IMR-90 (cell line): ENCODE measurements around the gene FNBP1. TPM values are rescaled to one million over a fixed set of nuclear protein-coding genes. Genes with fewer than 3 reads are reported as not detected.

Source experiments
- ATAC-seq: fragments of 200-7000 bp; cut with Tn5 transposase; 2 replicates; pipeline ENCODE4 v1.9.1; 2020; ENCODE audit warnings: low read depth, mild to moderate bottlenecking, moderate library complexity
- BruUV-seq: library from RNA; stranded (reverse); fragments of 400-500 nt; replicated peaks from 2 replicates; lab custom pipeline; 2021; lab: Mats Ljungman, UMichigan
- CTCF ChIA-PET: fragments of 300-600 bp; formaldehyde crosslinking; extraction: SDS; loops from one replicate; lab custom pipeline; 2021; ENCODE audit warnings: antibody characterized with exemption; lab: Yijun Ruan, JAX
- POLR2A ChIA-PET: fragments of 300-600 bp; sonication (Branson Sonifier 250); formaldehyde crosslinking; loops from one replicate; lab custom pipeline; 2022; ENCODE audit warnings: antibody characterized with exemption; ENCODE audit not compliant: unreplicated experiment; lab: Charles Lee
- DNase-seq: peaks from one replicate; pipeline ENCODE4 v3.0.0; 2013
- H2AFZ ChIP-seq: replicated peaks from 2 replicates; pipeline ENCODE3; 2013; ENCODE audit warnings: low read length, mild to moderate bottlenecking; ENCODE audit not compliant: poor library complexity
- H2AK5ac ChIP-seq: 2 replicates; pipeline ENCODE4 v1.6.1; 2013; ENCODE audit warnings: low read depth, low read length, inconsistent platforms
- H2AK9ac ChIP-seq: replicated peaks from 2 replicates; pipeline ENCODE3; 2013; ENCODE audit warnings: mild to moderate bottlenecking, low read depth, low read length, moderate library complexity; ENCODE audit not compliant: poor library complexity
- H2BK120ac ChIP-seq: 2 replicates; pipeline ENCODE4 v1.6.1; 2013; ENCODE audit warnings: low read depth, low read length, inconsistent platforms
- H2BK15ac ChIP-seq: 3 replicates; pipeline ENCODE4 v1.6.1; 2013; ENCODE audit warnings: low read depth, low read length, inconsistent platforms
- H2BK20ac ChIP-seq: 2 replicates; pipeline ENCODE4 v1.6.1; 2013; ENCODE audit warnings: low read depth, mild to moderate bottlenecking, inconsistent platforms, low read length, moderate library complexity
- H2BK5ac ChIP-seq: 2 replicates; pipeline ENCODE4 v1.6.1; 2013; ENCODE audit warnings: mild to moderate bottlenecking, low read depth, low read length, inconsistent platforms; ENCODE audit not compliant: poor library complexity, severe bottlenecking
- H3K14ac ChIP-seq: replicated peaks from 2 replicates; pipeline ENCODE4 v1.6.1; 2013; ENCODE audit warnings: low read depth, low read length, inconsistent platforms
- H3K18ac ChIP-seq: 2 replicates; pipeline ENCODE4 v1.6.1; 2013; ENCODE audit warnings: low read depth, low read length, control low read depth
- H3K23ac ChIP-seq: 2 replicates; pipeline ENCODE4 v1.6.1; 2013; ENCODE audit warnings: low read depth, low read length, inconsistent platforms
- H3K27ac ChIP-seq: 2 replicates; pipeline ENCODE4 v1.5.1; 2013; ENCODE audit warnings: mild to moderate bottlenecking, control low read depth, low read length; ENCODE audit not compliant: insufficient read depth
- H3K27me3 ChIP-seq: 2 replicates; pipeline ENCODE4 v1.6.1; 2013; ENCODE audit warnings: low read length; ENCODE audit not compliant: control insufficient read depth, insufficient read depth
- H3K36me3 ChIP-seq: 2 replicates; pipeline ENCODE4 v1.6.1; 2013; ENCODE audit warnings: low read length, mixed read lengths; ENCODE audit not compliant: control insufficient read depth, insufficient read depth
- H3K4ac ChIP-seq: 2 replicates; pipeline ENCODE4 v1.6.1; 2013; ENCODE audit warnings: low read depth, low read length, inconsistent platforms
- H3K4me1 ChIP-seq: 2 replicates; pipeline ENCODE4 v1.6.1; 2013; ENCODE audit warnings: low read length, mixed read lengths; ENCODE audit not compliant: control insufficient read depth, insufficient read depth
- H3K4me2 ChIP-seq: 2 replicates; pipeline ENCODE4 v1.6.1; 2013; ENCODE audit warnings: low read depth, mild to moderate bottlenecking, control low read depth, low read length, moderate library complexity
- H3K4me3 ChIP-seq: 2 replicates; pipeline ENCODE4 v1.5.1; 2013; ENCODE audit warnings: low read depth, mild to moderate bottlenecking, control low read depth, low read length, moderate library complexity; ENCODE audit not compliant: insufficient read depth
- H3K56ac ChIP-seq: 2 replicates; pipeline ENCODE4 v1.6.1; 2013; ENCODE audit warnings: low read length, inconsistent platforms; ENCODE audit not compliant: insufficient read depth; ENCODE audit errors: extremely low read depth
- H3K79me1 ChIP-seq, 2 experiments: 2 replicates each; pipeline ENCODE4 v1.6.1; 2013; ENCODE audit warnings: low read length in 2 of 2, inconsistent platforms in 1 of 2, low read depth in 1 of 2
- H3K9ac ChIP-seq: 2 replicates; pipeline ENCODE4 v1.6.1; 2013; ENCODE audit warnings: low read depth, low read length, control low read depth
- H3K9me1 ChIP-seq: 2 replicates; pipeline ENCODE4 v1.6.1; 2013; ENCODE audit warnings: low read length, inconsistent platforms; ENCODE audit not compliant: insufficient read depth
- H3K9me3 ChIP-seq: 2 replicates; pipeline ENCODE4 v1.6.1; 2013; ENCODE audit warnings: low read length; ENCODE audit not compliant: control insufficient read depth, insufficient read depth
- H4K20me1 ChIP-seq: 2 replicates; pipeline ENCODE4 v1.6.1; 2013; ENCODE audit warnings: low read length, inconsistent platforms; ENCODE audit not compliant: insufficient read depth
- H4K5ac ChIP-seq: 2 replicates; pipeline ENCODE4 v1.6.1; 2013; ENCODE audit warnings: mild to moderate bottlenecking, low read depth, low read length, control low read depth
- H4K8ac ChIP-seq, 2 experiments: 2 replicates each; pipeline ENCODE4 v1.6.1; 2013; ENCODE audit warnings: low read depth in 2 of 2, low read length in 2 of 2, control low read depth in 1 of 2, inconsistent platforms in 1 of 2
- H4K91ac ChIP-seq: 2 replicates; pipeline ENCODE4 v1.6.1; 2013; ENCODE audit warnings: low read depth, low read length, inconsistent platforms; ENCODE audit not compliant: insufficient read depth
- BHLHE40 ChIP-seq: fragments of 150-350 bp; IDR thresholded peaks from 2 replicates; pipeline ENCODE4 v1.6.1; 2016; ENCODE audit warnings: mild to moderate bottlenecking, low read depth, low read length
- CEBPB ChIP-seq: IDR thresholded peaks from 2 replicates; pipeline ENCODE4 v1.6.1; 2012; ENCODE audit warnings: low read depth, low read length, improper control_type of control experiment
- FOS ChIP-seq: fragments of 150-350 bp; IDR thresholded peaks from 2 replicates; pipeline ENCODE4 v1.6.1; 2016; ENCODE audit warnings: low read depth, low read length
- MAZ ChIP-seq: IDR thresholded peaks from 2 replicates; pipeline ENCODE4 v1.6.1; 2012; ENCODE audit warnings: low read depth, mild to moderate bottlenecking, low read length, improper control_type of control experiment, moderate library complexity, borderline replicate concordance
- MXI1 ChIP-seq: IDR thresholded peaks from 2 replicates; pipeline ENCODE4 v1.6.1; 2012; ENCODE audit warnings: low read depth, mild to moderate bottlenecking, low read length, moderate library complexity, borderline replicate concordance
- NFE2L2 ChIP-seq: fragments of 150-350 bp; IDR thresholded peaks from 2 replicates; pipeline ENCODE4 v1.6.1; 2016; ENCODE audit warnings: low read depth, mild to moderate bottlenecking, low read length
- POLR2A ChIP-seq: IDR thresholded peaks from 2 replicates; pipeline ENCODE4 v1.6.1; 2012; ENCODE audit warnings: mild to moderate bottlenecking, low read depth, low read length
- RAD21 ChIP-seq: IDR thresholded peaks from 2 replicates; pipeline ENCODE4 v1.6.1; 2012; ENCODE audit warnings: low read length, improper control_type of control experiment
- RCOR1 ChIP-seq: IDR thresholded peaks from 2 replicates; pipeline ENCODE4 v1.6.1; 2012; ENCODE audit warnings: mild to moderate bottlenecking, low read length, improper control_type of control experiment; ENCODE audit not compliant: insufficient replicate concordance
- SMC3 ChIP-seq: fragments of 150-350 bp; IDR thresholded peaks from 2 replicates; pipeline ENCODE4 v1.6.1; 2016; ENCODE audit warnings: low read depth, mild to moderate bottlenecking, antibody characterized with exemption, low read length, moderate library complexity
- WGBS, 2 experiments: methylation state at CpG; one replicate each; pipeline versions ENCODE4 v1.1.5 to v1.1.7; 2013; ENCODE audit warnings: missing lambda C conversion rate in 2 of 2; ENCODE audit not compliant: insufficient read length in 1 of 2; ENCODE audit errors: extremely low coverage in 2 of 2; 5-methylcytosine and 5-hydroxymethylcytosine counted together
- dilution Hi-C: fragments of 300-500 bp; cut with HindIII; formaldehyde crosslinking; loops from one replicate; pipeline ENCODE4 v1.14.3; 2018; ENCODE audit warnings: low sequenced_read_pairs; ENCODE audit not compliant: unreplicated experiment
- in situ Hi-C: fragments of 300-500 bp; cut with MboI; formaldehyde crosslinking; loops from 3 replicates; pipeline ENCODE4 v1.14.3; 2019; ENCODE audit warnings: low sequenced_read_pairs, inconsistent platforms, mixed read lengths
- intact Hi-C: fragments of 100-400 bp; cut with micrococcal nuclease; formaldehyde crosslinking; loops from 2 replicates; pipeline ENCODE4 v1.10.0; 2022
- polyA plus RNA-seq, 3 experiments: library from polyadenylated mRNA; depleted of rRNA; stranded (reverse); fragments of >200 nt; gene quantifications; 2 replicates each; pipeline ENCODE4 v1.2.3, GENCODE V29; 2012; ENCODE audit warnings: low replicate concordance in 1 of 3
- total RNA-seq: library from RNA; depleted of rRNA; stranded (reverse); fragments of >200 nt; gene quantifications from 2 replicates; pipeline ENCODE4 v1.2.3, GENCODE V29; 2012
- TF ChIP-seq, protein P1 (sequence below): conservative IDR thresholded peaks from 2 replicates; pipeline ENCODE4 v1.5.1; 2012; ENCODE audit warnings: mild to moderate bottlenecking, low read depth, low read length, improper control_type of control experiment
- TF ChIP-seq, protein P2 (sequence below): fragments of 150-350 bp; IDR thresholded peaks from 2 replicates; pipeline ENCODE4 v1.6.1; 2016; ENCODE audit warnings: low read depth, mild to moderate bottlenecking, low read length, moderate library complexity, borderline replicate concordance
- TF ChIP-seq, protein P3 (sequence below): fragments of 150-350 bp; IDR thresholded peaks from 2 replicates; pipeline ENCODE4 v1.6.1; 2017; ENCODE audit warnings: mild to moderate bottlenecking, antibody characterized with exemption, low read length, low read depth

Gene FNBP1
- total and polyA plus RNA-seq, 2 of the 4 experiments (the other 2 are of a cell fraction) = 10.3 to 15.4 TPM

DNA sequence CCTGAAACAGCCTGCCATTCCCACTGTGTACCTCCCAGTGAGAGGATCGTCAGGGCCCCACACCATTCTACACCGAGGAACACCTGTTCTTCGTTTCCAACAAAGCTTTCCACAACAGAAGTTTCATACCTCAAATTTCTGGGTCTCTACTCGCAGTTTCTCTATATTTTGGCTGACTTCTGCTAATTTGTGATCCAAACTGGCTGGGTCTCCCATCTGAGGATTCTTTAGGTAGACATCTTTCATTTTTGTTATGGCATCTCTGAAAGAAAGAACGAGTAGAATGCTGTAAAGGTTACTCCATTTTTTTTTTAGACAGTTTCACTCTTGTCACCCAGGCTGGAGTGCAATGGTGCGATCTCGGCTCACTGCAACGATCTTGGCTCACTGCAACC is 140.3 kb downstream of the FNBP1 start:
- Histone ChIP-seq H2AK5ac (no peak overlapping the region), H3K4ac (no peak overlapping the region), H2AFZ (no peak overlapping the region), H4K5ac (no peak overlapping the region), H2BK20ac (no peak overlapping the region), H4K8ac (no peak overlapping the region), H4K91ac (no peak overlapping the region), H3K9me3 (no peaks in the 10 kb centered on the region), H3K9ac (no peak overlapping the region), H2BK15ac (no peak overlapping the region), H3K9me1 (peaks cover 6% of the 10 kb centered on the region; the same call in 1 of the 2 replicates), H3K27me3 (no peaks in the 10 kb centered on the region), H3K56ac (no peak overlapping the region), H2BK120ac (no peak overlapping the region), H2BK5ac (no peak overlapping the region), H3K36me3 (peaks cover 29% of the 10 kb centered on the region), H3K4me1 (no peaks in the 10 kb centered on the region), H3K79me1 (no peaks in the 10 kb centered on the region), H3K4me2 (no peak overlapping the region), H3K14ac (no peak overlapping the region), H2AK9ac (no peak overlapping the region), H4K20me1 (no peaks in the 10 kb centered on the region), H3K23ac (no peak overlapping the region), H3K27ac (no peak overlapping the region), H3K18ac (no peak overlapping the region), H3K4me3 (no peak overlapping the region)
- ATAC-seq (no peak), DNase-seq (no peak)
- dilution Hi-C loops (no loop called here), in situ Hi-C loops (no loop called here), intact Hi-C loops (no loop called here)
- ChIA-PET CTCF (interaction anchor here (0.6 kb wide), 1 partner anchor 71 kb away, joined by 3 read pairs; no protein-coding TSS in a partner anchor), POLR2A (no interaction called here)
- no CpG with 5 or more reads among the region's 8 CpGs for WGBS, 2 experiments
- no TSS peak for BruUV-seq
- TF ChIP-seq SMC3 (no peak), BHLHE40 (no peak), POLR2A (no peak), RCOR1 (no peak), NFE2L2 (no peak), MXI1 (no peak), FOS (no peak), MAZ (no peak), CEBPB (no peak), RAD21 (no peak)
- TF ChIP-seq, protein P1, sequence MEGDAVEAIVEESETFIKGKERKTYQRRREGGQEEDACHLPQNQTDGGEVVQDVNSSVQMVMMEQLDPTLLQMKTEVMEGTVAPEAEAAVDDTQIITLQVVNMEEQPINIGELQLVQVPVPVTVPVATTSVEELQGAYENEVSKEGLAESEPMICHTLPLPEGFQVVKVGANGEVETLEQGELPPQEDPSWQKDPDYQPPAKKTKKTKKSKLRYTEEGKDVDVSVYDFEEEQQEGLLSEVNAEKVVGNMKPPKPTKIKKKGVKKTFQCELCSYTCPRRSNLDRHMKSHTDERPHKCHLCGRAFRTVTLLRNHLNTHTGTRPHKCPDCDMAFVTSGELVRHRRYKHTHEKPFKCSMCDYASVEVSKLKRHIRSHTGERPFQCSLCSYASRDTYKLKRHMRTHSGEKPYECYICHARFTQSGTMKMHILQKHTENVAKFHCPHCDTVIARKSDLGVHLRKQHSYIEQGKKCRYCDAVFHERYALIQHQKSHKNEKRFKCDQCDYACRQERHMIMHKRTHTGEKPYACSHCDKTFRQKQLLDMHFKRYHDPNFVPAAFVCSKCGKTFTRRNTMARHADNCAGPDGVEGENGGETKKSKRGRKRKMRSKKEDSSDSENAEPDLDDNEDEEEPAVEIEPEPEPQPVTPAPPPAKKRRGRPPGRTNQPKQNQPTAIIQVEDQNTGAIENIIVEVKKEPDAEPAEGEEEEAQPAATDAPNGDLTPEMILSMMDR = no peak
- TF ChIP-seq, protein P2, sequence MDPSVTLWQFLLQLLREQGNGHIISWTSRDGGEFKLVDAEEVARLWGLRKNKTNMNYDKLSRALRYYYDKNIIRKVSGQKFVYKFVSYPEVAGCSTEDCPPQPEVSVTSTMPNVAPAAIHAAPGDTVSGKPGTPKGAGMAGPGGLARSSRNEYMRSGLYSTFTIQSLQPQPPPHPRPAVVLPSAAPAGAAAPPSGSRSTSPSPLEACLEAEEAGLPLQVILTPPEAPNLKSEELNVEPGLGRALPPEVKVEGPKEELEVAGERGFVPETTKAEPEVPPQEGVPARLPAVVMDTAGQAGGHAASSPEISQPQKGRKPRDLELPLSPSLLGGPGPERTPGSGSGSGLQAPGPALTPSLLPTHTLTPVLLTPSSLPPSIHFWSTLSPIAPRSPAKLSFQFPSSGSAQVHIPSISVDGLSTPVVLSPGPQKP = no peak
- TF ChIP-seq, protein P3, sequence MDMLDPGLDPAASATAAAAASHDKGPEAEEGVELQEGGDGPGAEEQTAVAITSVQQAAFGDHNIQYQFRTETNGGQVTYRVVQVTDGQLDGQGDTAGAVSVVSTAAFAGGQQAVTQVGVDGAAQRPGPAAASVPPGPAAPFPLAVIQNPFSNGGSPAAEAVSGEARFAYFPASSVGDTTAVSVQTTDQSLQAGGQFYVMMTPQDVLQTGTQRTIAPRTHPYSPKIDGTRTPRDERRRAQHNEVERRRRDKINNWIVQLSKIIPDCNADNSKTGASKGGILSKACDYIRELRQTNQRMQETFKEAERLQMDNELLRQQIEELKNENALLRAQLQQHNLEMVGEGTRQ = no peak
